Measurements from ENCODE around the gene C1orf53. TPM values are rescaled to one million over a fixed set of nuclear protein-coding genes. Genes with fewer than 3 reads are reported as not detected.
A peak's percentile ranks its signal among the peaks of the same experiment; 100 is the strongest.

C1orf53 gene
- total and polyA plus RNA-seq, 9 of the 15 experiments (the other 6 are each of a cell fraction or from before 2014, with no cell fraction given): 0.31 to 3.2 (median 2.3) TPM

DNA sequence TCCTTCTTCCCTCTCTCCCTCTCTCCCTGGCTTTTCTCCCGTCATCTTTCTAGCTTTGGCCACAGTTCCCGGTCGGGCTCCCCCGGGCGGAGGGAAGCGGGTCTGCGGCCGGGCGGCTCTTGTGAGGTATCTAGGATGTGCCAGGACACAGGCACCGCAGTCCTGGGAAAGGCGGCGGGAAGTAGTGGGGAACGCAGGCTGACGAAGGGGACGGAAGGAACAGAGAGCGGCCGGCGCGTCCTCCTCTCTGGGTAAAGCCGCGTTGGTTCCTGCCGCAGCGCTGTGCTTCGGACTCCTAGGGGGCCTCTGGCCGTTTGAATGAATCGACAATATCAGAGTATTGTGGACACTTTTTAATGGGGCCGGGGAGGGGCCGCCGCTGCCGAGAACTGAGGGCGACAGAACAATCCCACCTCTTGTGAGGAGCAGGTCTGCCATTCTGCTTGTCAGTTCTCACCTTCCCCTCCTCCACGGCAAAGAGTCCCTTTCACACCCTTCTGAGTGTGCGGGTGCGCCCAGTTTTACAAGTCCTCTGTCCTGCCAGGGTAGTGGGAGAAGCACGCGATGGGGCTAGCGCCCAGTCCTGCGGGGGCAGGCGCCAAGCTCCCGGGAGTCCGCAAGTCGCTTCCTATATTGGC is 13.6 kb downstream of the C1orf53 start:
- peaks cover 10 to 44% of the 10 kb centered on the region in 2 experiments; a peak in 4 of 5 replicates for H3K4me1 ChIP-seq (replicated peaks in 1 of 2; ENCODE audit: control insufficient read depth in 2 of 2, insufficient read depth in 2 of 2, low read length in 2 of 2)
- peak in 3 of 4 experiments; percentile 47 to 50 (median 48) for DNase-seq (ENCODE audit: extremely low read depth in 1 of 4, low spot score in 3 of 4)
- intact Hi-C loops (cut with micrococcal nuclease): loop anchor here (5.0 kb wide), 1 partner anchor 514 kb away; no protein-coding TSS in a partner anchor
- no peak for FAIRE-seq
- H3K9me3 ChIP-seq (replicated peaks; ENCODE audit: control insufficient read depth, insufficient read depth, low read depth, low read length): no peaks in the 10 kb centered on the region
- peak overlapping the region; percentile 54 for H2AFZ ChIP-seq (ENCODE audit: low read depth, low read length)
- peak overlapping the region in 1 of 2 experiments; percentile 78; a peak in 3 of 4 replicates for H3K9ac ChIP-seq (ENCODE audit: insufficient read depth in 1 of 2, low read depth in 2 of 2, low read length in 2 of 2)
- H3K4me2 ChIP-seq (ENCODE audit: insufficient read depth, low read length): peak overlapping the region; percentile 36
- no peaks in the 10 kb centered on the region for H3K9me1 ChIP-seq (ENCODE audit: control insufficient read depth, insufficient read depth, low read length)
- no peaks in the 10 kb centered on the region for H3K79me2 ChIP-seq (ENCODE audit: control insufficient read depth, insufficient read depth, low read length)
- TF ChIP-seq XRCC5 (IDR thresholded peaks at IDR 0.05; ENCODE audit: low read depth, low read length): 0 out of 2 replicates have a peak, but pooled peaks have one; percentile 36
- no peak for TF ChIP-seq KAT7 (CRISPR knock-in tag; IDR thresholded peaks at IDR 0.05; ENCODE audit: borderline replicate concordance)
- TF ChIP-seq ZNF695 (CRISPR knock-in tag; IDR thresholded peaks at IDR 0.05): no peak
- TF ChIP-seq ATF1 (CRISPR knock-in tag; IDR thresholded peaks at IDR 0.05): no peak
- TF ChIP-seq ATF1 (tag; IDR thresholded peaks at IDR 0.05): 0 out of 2 replicates have a peak, but pooled peaks have one; percentile 10
- TF ChIP-seq RAD21 (CRISPR knock-in tag; conservative IDR thresholded peaks at IDR 0.05 in 1 of 2, IDR thresholded peaks at IDR 0.05 in 1 of 2): peak; percentile 30 to 53
- no peak for TF ChIP-seq FOS (IDR thresholded peaks at IDR 0.05; ENCODE audit: extremely low read depth, insufficient read length)
- TF ChIP-seq, protein P1, sequence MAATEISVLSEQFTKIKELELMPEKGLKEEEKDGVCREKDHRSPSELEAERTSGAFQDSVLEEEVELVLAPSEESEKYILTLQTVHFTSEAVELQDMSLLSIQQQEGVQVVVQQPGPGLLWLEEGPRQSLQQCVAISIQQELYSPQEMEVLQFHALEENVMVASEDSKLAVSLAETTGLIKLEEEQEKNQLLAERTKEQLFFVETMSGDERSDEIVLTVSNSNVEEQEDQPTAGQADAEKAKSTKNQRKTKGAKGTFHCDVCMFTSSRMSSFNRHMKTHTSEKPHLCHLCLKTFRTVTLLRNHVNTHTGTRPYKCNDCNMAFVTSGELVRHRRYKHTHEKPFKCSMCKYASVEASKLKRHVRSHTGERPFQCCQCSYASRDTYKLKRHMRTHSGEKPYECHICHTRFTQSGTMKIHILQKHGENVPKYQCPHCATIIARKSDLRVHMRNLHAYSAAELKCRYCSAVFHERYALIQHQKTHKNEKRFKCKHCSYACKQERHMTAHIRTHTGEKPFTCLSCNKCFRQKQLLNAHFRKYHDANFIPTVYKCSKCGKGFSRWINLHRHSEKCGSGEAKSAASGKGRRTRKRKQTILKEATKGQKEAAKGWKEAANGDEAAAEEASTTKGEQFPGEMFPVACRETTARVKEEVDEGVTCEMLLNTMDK (IDR thresholded peaks at IDR 0.05; ENCODE audit: borderline replicate concordance, insufficient read depth, low read depth, low read length, poor library complexity, severe bottlenecking): peak; percentile 52
- TF ChIP-seq SMC3 (conservative IDR thresholded peaks at IDR 0.05; ENCODE audit: insufficient read depth, low read depth, low read length): 0 out of 2 replicates have a peak, but pooled peaks have one; percentile 12
- peak; percentile 35 for TF ChIP-seq EZH2 (IDR thresholded peaks at IDR 0.05; ENCODE audit: borderline replicate concordance, low read depth, low read length)
- TF ChIP-seq, protein P2, sequence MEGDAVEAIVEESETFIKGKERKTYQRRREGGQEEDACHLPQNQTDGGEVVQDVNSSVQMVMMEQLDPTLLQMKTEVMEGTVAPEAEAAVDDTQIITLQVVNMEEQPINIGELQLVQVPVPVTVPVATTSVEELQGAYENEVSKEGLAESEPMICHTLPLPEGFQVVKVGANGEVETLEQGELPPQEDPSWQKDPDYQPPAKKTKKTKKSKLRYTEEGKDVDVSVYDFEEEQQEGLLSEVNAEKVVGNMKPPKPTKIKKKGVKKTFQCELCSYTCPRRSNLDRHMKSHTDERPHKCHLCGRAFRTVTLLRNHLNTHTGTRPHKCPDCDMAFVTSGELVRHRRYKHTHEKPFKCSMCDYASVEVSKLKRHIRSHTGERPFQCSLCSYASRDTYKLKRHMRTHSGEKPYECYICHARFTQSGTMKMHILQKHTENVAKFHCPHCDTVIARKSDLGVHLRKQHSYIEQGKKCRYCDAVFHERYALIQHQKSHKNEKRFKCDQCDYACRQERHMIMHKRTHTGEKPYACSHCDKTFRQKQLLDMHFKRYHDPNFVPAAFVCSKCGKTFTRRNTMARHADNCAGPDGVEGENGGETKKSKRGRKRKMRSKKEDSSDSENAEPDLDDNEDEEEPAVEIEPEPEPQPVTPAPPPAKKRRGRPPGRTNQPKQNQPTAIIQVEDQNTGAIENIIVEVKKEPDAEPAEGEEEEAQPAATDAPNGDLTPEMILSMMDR (IDR thresholded peaks at IDR 0.05 in 2 of 3, conservative IDR thresholded peaks at IDR 0.05 in 1 of 3; ENCODE audit: insufficient read depth in 2 of 3, low read depth in 1 of 3, low read length in 3 of 3): peak; percentile 47 to 59 (median 48)
- TF ChIP-seq DIDO1 (tag; IDR thresholded peaks at IDR 0.05; ENCODE audit: low read depth): no peak
- TF ChIP-seq SMARCE1 (IDR thresholded peaks at IDR 0.05): no peak
- no peak overlapping the region for H3K27ac ChIP-seq (ENCODE audit: extremely low read depth, low read depth, low read length)
- 21% methylated on average over 37 of the region's 42 CpGs for WGBS (ENCODE audit: insufficient coverage, low coverage, missing lambda C conversion rate)
- no peaks in the 10 kb centered on the region for H3K36me3 ChIP-seq (ENCODE audit: control insufficient read depth, insufficient read depth, low read length)
- peaks cover 78 to 93% of the 10 kb centered on the region in 2 experiments for H3K27me3 ChIP-seq (ENCODE audit: control insufficient read depth in 2 of 2, insufficient read depth in 2 of 2, low read length in 2 of 2)
- ChIA-PET CTCF (ENCODE audit: low intra/inter-chr PET ratio) (no interaction called here), POLR2A (interaction anchor here (1.0 to 2.4 kb wide), 6 partner anchors 9 to 80 kb away, joined by 3 to 13 read pairs (median 6); partner anchors contain the start of gene C1orf53)
- ATAC-seq: peak; percentile 67
- no TSS peak for BruUV-seq (replicated peaks)
- in situ Hi-C loops (cut with MboI): no loop called here
- peak overlapping the region; percentile 20 for H3K4me3 ChIP-seq
- no peaks in the 10 kb centered on the region for H4K20me1 ChIP-seq (replicated peaks; ENCODE audit: control insufficient read depth, insufficient read depth, low read length)
